GM12878 (cell line): ENCODE results near the gene THEM4. TPM values are rescaled to one million over a fixed set of nuclear protein-coding genes. Genes with fewer than 3 reads are reported as not detected.

Source experiments
- ATAC-seq: fragments of 200-7000 bp; cut with Tn5 transposase; 3 replicates; pipeline ENCODE4 v1.9.1; 2020; ENCODE audit warnings: mild to moderate bottlenecking, moderate library complexity
- BruUV-seq: library from RNA; stranded (reverse); fragments of 400-500 nt; replicated peaks from 2 replicates; lab custom pipeline; 2021; lab: Mats Ljungman, UMichigan
- CTCF ChIA-PET: fragments of 300-600 bp; sonication (Branson Sonifier 250); formaldehyde crosslinking; extraction: SDS; loops from one replicate; lab custom pipeline; 2021; ENCODE audit warnings: inconsistent platforms; lab: Yijun Ruan, JAX
- POLR2A ChIA-PET: fragments of 350-600 bp; formaldehyde crosslinking; extraction: SDS; loops from one replicate; lab custom pipeline; 2021; ENCODE audit warnings: inconsistent platforms; lab: Charles Lee
- RAD21 ChIA-PET: fragments of 300-600 bp; sonication (Branson Sonifier 250); formaldehyde crosslinking; loops from one replicate; lab custom pipeline; 2023; ENCODE audit warnings: antibody characterized with exemption; ENCODE audit not compliant: unreplicated experiment; lab: Charles Lee
- SMC1A ChIA-PET: fragments of 300-600 bp; sonication (Branson Sonifier 250); formaldehyde crosslinking; loops from one replicate; lab custom pipeline; 2023; ENCODE audit not compliant: unreplicated experiment, uncharacterized antibody; lab: Charles Lee
- DNase-seq: peaks from one replicate; pipeline ENCODE4 v3.0.0-alpha.2; 2011; ENCODE audit warnings: low read depth, low spot score
- FAIRE-seq: peaks from 3 replicates; lab custom pipeline; 2011; peaks lifted over from hg19 to GRCh38; lab: Jason Lieb, UNC
- H2AFZ ChIP-seq: 2 replicates; pipeline ENCODE4 v1.6.0; 2011; ENCODE audit warnings: low read depth, low read length, control low read depth; ENCODE audit not compliant: control insufficient read depth
- H3K27ac ChIP-seq: 2 replicates; pipeline ENCODE4 v1.5.1; 2011; ENCODE audit warnings: control low read depth; ENCODE audit not compliant: control insufficient read depth, insufficient read depth
- H3K27me3 ChIP-seq, 2 experiments: replicated peaks in 1 of 2; 2 replicates each; pipeline versions ENCODE4 v1.6.0 to v1.6.1; 2011; ENCODE audit warnings: low read length in 1 of 2; ENCODE audit not compliant: control insufficient read depth in 2 of 2, insufficient read depth in 2 of 2
- H3K36me3 ChIP-seq, 2 experiments: 2 replicates each; pipeline ENCODE4 v1.5.1; 2011; ENCODE audit warnings: low read length in 1 of 2; ENCODE audit not compliant: control insufficient read depth in 2 of 2, insufficient read depth in 2 of 2
- H3K4me1 ChIP-seq: 2 replicates; pipeline ENCODE4 v1.6.1; 2011; ENCODE audit warnings: mild to moderate bottlenecking, low read length, moderate library complexity, mixed read lengths; ENCODE audit not compliant: control insufficient read depth, insufficient read depth
- H3K4me2 ChIP-seq: 2 replicates; pipeline ENCODE4 v1.6.0; 2011; ENCODE audit warnings: control low read depth; ENCODE audit not compliant: control insufficient read depth, insufficient read depth
- H3K4me3 ChIP-seq: fragments of 200-600 bp; sonication (generic); 2 replicates; pipeline ENCODE4 v1.5.1; 2016
- H3K79me2 ChIP-seq: 2 replicates; pipeline ENCODE4 v1.6.0; 2011; ENCODE audit warnings: low read length; ENCODE audit not compliant: control insufficient read depth, insufficient read depth
- H3K9ac ChIP-seq: 2 replicates; pipeline ENCODE4 v1.8.0; 2011; ENCODE audit warnings: low read length, control low read depth, mixed read lengths; ENCODE audit not compliant: control insufficient read depth, insufficient read depth
- H3K9me3 ChIP-seq: replicated peaks from 3 replicates; pipeline ENCODE4 v1.5.1; 2011; ENCODE audit warnings: mild to moderate bottlenecking, low read length; ENCODE audit not compliant: control insufficient read depth, insufficient read depth
- H4K20me1 ChIP-seq: 2 replicates; pipeline ENCODE4 v1.6.0; 2011; ENCODE audit not compliant: control insufficient read depth, insufficient read depth
- CHD2 ChIP-seq: IDR thresholded peaks from 2 replicates; pipeline ENCODE4 v1.6.1; 2011; ENCODE audit warnings: low read depth, low read length, improper control_type of control experiment, borderline replicate concordance
- CHD4 ChIP-seq: fragments of 200-600 bp; sonication (generic); IDR thresholded peaks from 2 replicates; pipeline ENCODE4 v1.6.1; 2016; ENCODE audit warnings: mild to moderate bottlenecking
- ETV6 ChIP-seq, 2 experiments: fragments of 450-650 bp in 1 of 2; IDR thresholded peaks in 1 of 2; conservative IDR thresholded peaks in 1 of 2; 2 replicates each; pipeline ENCODE4 v1.6.1; 2014; ENCODE audit warnings: antibody characterized with exemption in 1 of 2, borderline replicate concordance in 1 of 2, low read depth in 1 of 2, mild to moderate bottlenecking in 1 of 2, moderate library complexity in 1 of 2
- FOXK2 ChIP-seq: fragments of 450-650 bp; IDR thresholded peaks from 2 replicates; pipeline ENCODE4 v1.6.1; 2017; ENCODE audit warnings: mild to moderate bottlenecking, moderate library complexity
- GATAD2B ChIP-seq: fragments of 450-650 bp; conservative IDR thresholded peaks from 2 replicates; pipeline ENCODE4 v1.6.1; 2017; ENCODE audit warnings: low read depth, mild to moderate bottlenecking, moderate library complexity
- HCFC1 ChIP-seq: fragments of 150-350 bp; IDR thresholded peaks from 2 replicates; pipeline ENCODE4 v1.6.1; 2014; ENCODE audit warnings: low read length
- IKZF1 ChIP-seq: fragments of 450-650 bp; conservative IDR thresholded peaks from 2 replicates; pipeline ENCODE4 v1.6.1; 2017; ENCODE audit warnings: antibody characterized with exemption, mild to moderate bottlenecking
- NR2F1 ChIP-seq: fragments of 450-650 bp; conservative IDR thresholded peaks from 2 replicates; pipeline ENCODE4 v1.6.1; 2017; ENCODE audit warnings: mild to moderate bottlenecking
- NRF1 ChIP-seq: conservative IDR thresholded peaks from 2 replicates; pipeline ENCODE4 v1.6.1; 2011; ENCODE audit warnings: mild to moderate bottlenecking, low read depth, low read length, improper control_type of control experiment
- POLR2A ChIP-seq: IDR thresholded peaks from 2 replicates; pipeline ENCODE4 v1.6.1; 2011; ENCODE audit warnings: low read depth, mild to moderate bottlenecking, low read length
- SMARCA5 ChIP-seq: fragments of 450-650 bp; IDR thresholded peaks from 2 replicates; pipeline ENCODE4 v1.6.1; 2017; ENCODE audit warnings: mild to moderate bottlenecking
- SUPT20H ChIP-seq: IDR thresholded peaks from 2 replicates; pipeline ENCODE4 v1.6.1; 2011; ENCODE audit warnings: low read depth, mild to moderate bottlenecking, low read length, moderate library complexity, borderline replicate concordance; ENCODE audit not compliant: control insufficient read depth
- USF2 ChIP-seq: IDR thresholded peaks from 2 replicates; pipeline ENCODE4 v1.6.1; 2011; ENCODE audit warnings: low read depth, low read length, improper control_type of control experiment, borderline replicate concordance
- WRNIP1 ChIP-seq: IDR thresholded peaks from 2 replicates; pipeline ENCODE4 v1.6.1; 2011; ENCODE audit warnings: low read depth, low read length, improper control_type of control experiment, borderline replicate concordance
- ZNF207 ChIP-seq: fragments of 450-650 bp; IDR thresholded peaks from 2 replicates; pipeline ENCODE4 v1.6.1; 2014; ENCODE audit warnings: antibody characterized with exemption, mild to moderate bottlenecking, borderline replicate concordance
- ZNF217 ChIP-seq: fragments of 450-650 bp; IDR thresholded peaks from 2 replicates; pipeline ENCODE4 v1.6.1; 2017; ENCODE audit warnings: antibody characterized with exemption, mild to moderate bottlenecking
- ZSCAN29 ChIP-seq: fragments of 450-650 bp; IDR thresholded peaks from 2 replicates; pipeline ENCODE4 v1.6.1; 2017; ENCODE audit warnings: mild to moderate bottlenecking, moderate library complexity
- WGBS: methylation state at CpG from one replicate; pipeline ENCODE4 v1.1.6; 2016; ENCODE audit warnings: low lambda C conversion rate; ENCODE audit not compliant: insufficient replicate concordance, insufficient coverage; ENCODE audit errors: missing lambda C conversion rate; 5-methylcytosine and 5-hydroxymethylcytosine counted together
- in situ Hi-C: fragments of 300-500 bp; cut with MboI; formaldehyde crosslinking; loops from 9 replicates; pipeline ENCODE4 v1.14.3; 2018; ENCODE audit warnings: mixed read lengths
- intact Hi-C: fragments of 100-400 bp; cut with micrococcal nuclease; formaldehyde crosslinking; loops from one replicate; pipeline ENCODE4 v1.14.2; 2022; ENCODE audit not compliant: unreplicated experiment
- polyA plus RNA-seq, 11 experiments: library from polyadenylated mRNA; depleted of rRNA in 4 of 11; unstranded in 6 of 11; stranded (reverse) in 5 of 11; fragments of >200 nt; fragmentation: Nextera tagmentation in 4 of 11; fragmentation: Illumina TruSeq in 1 of 11; extraction: Ambion mirVana in 4 of 11; extraction: Trizol in 1 of 11; gene quantifications; 1 replicate in 1 of 11; 2 replicates in 10 of 11; pipeline versions ENCODE4 v1.2.1 to v1.2.3, GENCODE V29; 2011 to 2016; ENCODE audit warnings: inconsistent platforms in 2 of 11, missing spikeins in 2 of 11, low read depth in 1 of 11
- total RNA-seq, 4 experiments: library from RNA; depleted of rRNA in 3 of 4; stranded (reverse); fragments of >200 nt in 3 of 4; fragmentation: Illumina TruSeq in 1 of 4; extraction: Trizol in 1 of 4; gene quantifications; 2 replicates each; pipeline versions ENCODE4 v1.2.1 to v1.2.3, GENCODE V29; 2013 to 2021

THEM4 gene
- total and polyA plus RNA-seq, 10 of the 15 experiments (the other 5 are each of a cell fraction or from before 2014, with no cell fraction given): 3.4 to 30.8 (median 17.9) TPM

GRCh38 chr1:151851886-151852285 lies 57.4 kb downstream of the THEM4 start:
- Histone ChIP-seq H2AFZ (no peak overlapping the region), H3K4me1 (no peaks in the 10 kb centered on the region), H3K79me2 (no peaks in the 10 kb centered on the region), H3K9me3 (no peaks in the 10 kb centered on the region), H3K36me3 (no peaks in the 10 kb centered on the region), H3K9ac (no peak overlapping the region), H3K4me2 (no peak overlapping the region), H3K27ac (no peak overlapping the region), H4K20me1 (no peaks in the 10 kb centered on the region), H3K4me3 (no peak overlapping the region), H3K27me3 (peaks cover 0 to 3% of the 10 kb centered on the region in 2 experiments; a peak in 1 of 4 replicates)
- DNase-seq: no peak
- POLR2A ChIA-PET: interaction anchor here (0.7 kb wide), 1 partner anchor 57 kb away, joined by 3 read pairs; the partner anchor contains the start of gene THEM4
- WGBS: 48% methylated on average over 7 of the region's 8 CpGs
- FAIRE-seq: no peak
- CTCF ChIA-PET: no interaction called here
- RAD21 ChIA-PET: no interaction called here
- in situ Hi-C loops: no loop called here
- TF ChIP-seq POLR2A: no peak
- TF ChIP-seq CHD4: no peak
- TF ChIP-seq NR2F1: no peak
- TF ChIP-seq SMARCA5: no peak
- ATAC-seq: no peak
- SMC1A ChIA-PET: no interaction called here
- no TSS peak for BruUV-seq
- intact Hi-C loops: loop anchor here (2.0 kb wide), 1 partner anchor 27 kb away; no protein-coding TSS in a partner anchor

- H4K20me1 ChIP-seq: no peaks in the 10 kb centered on the region
- H3K4me3 ChIP-seq: no peak overlapping the region
- H3K4me1 ChIP-seq: no peaks in the 10 kb centered on the region
- no peaks in the 10 kb centered on the region for H3K9me3 ChIP-seq
- POLR2A ChIA-PET: no interaction called here
- SMC1A ChIA-PET: interaction anchor here (1.3 to 1.8 kb wide), 2 partner anchors 10 to 28 kb away, joined by 4 to 6 read pairs; partner anchors contain the start of gene C2CD4D
- intact Hi-C loops: no loop called here
- H3K27ac ChIP-seq: no peak overlapping the region
- ATAC-seq (no peak), DNase-seq (no peak), FAIRE-seq (no peak)
- no peaks in the 10 kb centered on the region for H3K79me2 ChIP-seq
- no TSS peak for BruUV-seq
- H2AFZ ChIP-seq: no peak overlapping the region
- no peak overlapping the region for H3K4me2 ChIP-seq
- H3K36me3 ChIP-seq: no peaks in the 10 kb centered on the region
- in situ Hi-C loops: no loop called here
- H3K9ac ChIP-seq: no peak overlapping the region
- CTCF ChIA-PET: interaction anchor here (1.0 kb wide), 1 partner anchor 10 kb away, joined by 3 read pairs; the partner anchor contains the start of gene C2CD4D
- TF ChIP-seq ZNF217: no peak
- no peak for TF ChIP-seq HCFC1
- TF ChIP-seq CHD4: no peak
- no peak for TF ChIP-seq ZSCAN29
- no peak for TF ChIP-seq FOXK2
- TF ChIP-seq ETV6 (conservative IDR thresholded peaks at IDR 0.05 in 1 of 2, IDR thresholded peaks at IDR 0.05 in 1 of 2; ENCODE audit: borderline replicate concordance in 1 of 2, low read depth in 1 of 2): no peak
- TF ChIP-seq IKZF1: no peak
- no peak for TF ChIP-seq CHD2
- TF ChIP-seq NRF1: no peak
- no peak for TF ChIP-seq ZNF207
- TF ChIP-seq USF2: no peak
- TF ChIP-seq GATAD2B: no peak
- no peak for TF ChIP-seq WRNIP1
- TF ChIP-seq SUPT20H: no peak
- TF ChIP-seq, all 136 proteins: peak for 0
- peaks cover 0 to 3% of the 10 kb centered on the region in 2 experiments; a peak in 1 of 4 replicates for H3K27me3 ChIP-seq
- RAD21 ChIA-PET: no interaction called here
Observed at GRCh38 chr1:151849871-151850270, 59.4 kb downstream of the THEM4 start.
